8988T (cell line): Measurements from ENCODE around the gene CSTPP1.

ENCODE experiments used
- DNase-seq: peaks from one replicate; pipeline ENCODE4 v3.0.0; 2011

The CSTPP1 gene

GRCh38 chr11:46999217-46999616 is 62.7 kb downstream of the CSTPP1 start:
- no peak for DNase-seq

- no peak for DNase-seq
Observed at GRCh38 chr11:47000033-47000432, 63.5 kb downstream of the CSTPP1 start.

GRCh38 chr11:47001781-47002181 is 65.2 kb downstream of the CSTPP1 start:
- DNase-seq = no peak

GRCh38 chr11:47002390-47002789 is 65.8 kb downstream of the CSTPP1 start:
- no peak for DNase-seq

- DNase-seq = no peak
Observed at GRCh38 chr11:47003180-47003877, 66.8 kb downstream of the CSTPP1 start.

- DNase-seq = no peak
Observed at GRCh38 chr11:47004595-47005033, 68.1 kb downstream of the CSTPP1 start.

- DNase-seq = no peak
Observed at GRCh38 chr11:47005441-47005840, 68.9 kb downstream of the CSTPP1 start.

- DNase-seq = no peak
Observed at GRCh38 chr11:47007579-47007978, 71.0 kb downstream of the CSTPP1 start.

- DNase-seq = no peak
Observed at GRCh38 chr11:47010179-47010578, 73.6 kb downstream of the CSTPP1 start.

GRCh38 chr11:47014097-47014496 is 77.5 kb downstream of the CSTPP1 start:
- no peak for DNase-seq

- DNase-seq = no peak
Observed at GRCh38 chr11:47018637-47019036, 82.1 kb downstream of the CSTPP1 start.

- no peak for DNase-seq
Observed at GRCh38 chr11:47020793-47021526, 84.4 kb downstream of the CSTPP1 start.

- no peak for DNase-seq
Observed at GRCh38 chr11:47021527-47021818, 84.9 kb downstream of the CSTPP1 start.

GRCh38 chr11:47021965-47022364 is 85.4 kb downstream of the CSTPP1 start:
- DNase-seq = no peak

GRCh38 chr11:47028195-47029093 is 91.9 kb downstream of the CSTPP1 start:
- no peak for DNase-seq

- DNase-seq = no peak
Observed at GRCh38 chr11:47033439-47033838, 96.9 kb downstream of the CSTPP1 start.

GRCh38 chr11:47034091-47034490 is 97.5 kb downstream of the CSTPP1 start:
- DNase-seq = no peak

GRCh38 chr11:47035108-47035507 is 98.5 kb downstream of the CSTPP1 start:
- DNase-seq = no peak

GRCh38 chr11:47044119-47044518 is 107.6 kb downstream of the CSTPP1 start:
- no peak for DNase-seq

GRCh38 chr11:47047972-47048371 is 111.4 kb downstream of the CSTPP1 start:
- no peak for DNase-seq

GRCh38 chr11:47050284-47050683 is 113.7 kb downstream of the CSTPP1 start:
- no peak for DNase-seq

- no peak for DNase-seq
Observed at GRCh38 chr11:47051217-47051616, 114.7 kb downstream of the CSTPP1 start.

GRCh38 chr11:47052165-47052564 is 115.6 kb downstream of the CSTPP1 start:
- DNase-seq = no peak

GRCh38 chr11:47052576-47052975 is 116.0 kb downstream of the CSTPP1 start:
- DNase-seq = no peak
